Stimulated activated CD8-positive, alpha-beta memory T cell treated with anti-CD3 and anti-CD28 coated beads, Interleukin-12 subunit alpha, Interleukin-12 subunit beta, amount 100 ng/mL, for 4 hours (primary cell): ENCODE measurements around the gene TRAPPC11.
A peak's percentile ranks its signal among the peaks of the same experiment; 100 is the strongest.

ENCODE experiments used
- DNase-seq: peaks from one replicate; pipeline ENCODE4 v3.0.0-alpha.2; 2020; ENCODE audit warnings: low read depth

The TRAPPC11 gene

DNA sequence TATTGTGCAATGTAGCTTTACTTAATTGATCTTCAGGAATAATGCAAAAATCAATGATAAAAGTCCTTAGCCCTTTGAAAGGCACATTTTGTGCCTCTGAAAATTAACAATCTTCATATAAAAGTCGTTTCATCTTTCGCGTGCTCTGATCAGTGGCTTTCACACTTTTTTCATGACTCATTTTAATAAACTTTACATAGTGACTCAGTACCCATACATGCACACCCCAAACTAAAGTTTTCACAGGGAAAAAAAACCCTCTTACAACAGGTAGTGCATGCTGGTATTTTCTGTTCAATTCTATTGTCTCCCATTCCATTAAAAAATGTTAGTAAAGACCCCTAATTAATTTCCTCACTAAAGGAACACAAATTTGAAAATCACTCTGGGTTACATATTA lies 21.6 kb upstream of the TRAPPC11 start:
- DNase-seq: no peak

DNA sequence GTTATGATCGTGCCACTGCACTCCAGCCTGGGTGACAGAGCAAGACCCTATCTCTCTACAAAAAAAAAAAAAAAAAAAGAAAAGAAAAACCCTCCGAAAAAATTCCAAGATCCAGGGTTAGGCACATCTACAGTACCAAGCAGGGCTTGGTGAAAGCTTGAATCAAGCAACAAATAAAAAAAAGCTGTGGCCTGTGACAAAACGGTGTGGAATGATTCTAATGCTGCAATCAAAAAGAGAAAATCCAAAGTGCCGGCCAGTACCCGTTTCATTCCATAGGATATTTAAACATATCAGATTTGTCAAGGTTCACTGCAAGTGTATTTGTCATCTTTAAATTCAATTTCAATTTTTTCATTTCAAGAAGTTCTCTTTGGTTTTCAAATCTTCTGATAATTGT lies 20.7 kb upstream of the TRAPPC11 start:
- no peak for DNase-seq

DNA sequence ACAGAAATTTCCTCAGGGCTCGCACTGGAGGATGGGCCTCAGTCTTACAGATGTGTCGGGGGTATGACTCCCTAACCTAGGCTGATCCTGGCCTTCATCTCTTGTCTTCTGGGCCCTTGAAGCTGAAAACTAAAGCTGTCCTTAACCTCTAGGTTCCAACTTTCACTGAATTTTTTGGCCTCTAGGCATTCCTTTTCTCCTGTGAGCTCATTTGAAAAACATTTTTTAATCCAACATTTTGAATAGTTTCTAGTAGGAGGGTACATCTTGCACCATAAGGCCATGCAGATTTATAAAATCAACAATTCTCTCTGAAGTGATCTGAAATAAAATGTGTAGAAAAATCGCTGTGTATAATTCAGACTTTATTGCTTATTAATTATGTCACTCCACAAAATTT lies 19.8 kb upstream of the TRAPPC11 start:
- DNase-seq: no peak

DNA sequence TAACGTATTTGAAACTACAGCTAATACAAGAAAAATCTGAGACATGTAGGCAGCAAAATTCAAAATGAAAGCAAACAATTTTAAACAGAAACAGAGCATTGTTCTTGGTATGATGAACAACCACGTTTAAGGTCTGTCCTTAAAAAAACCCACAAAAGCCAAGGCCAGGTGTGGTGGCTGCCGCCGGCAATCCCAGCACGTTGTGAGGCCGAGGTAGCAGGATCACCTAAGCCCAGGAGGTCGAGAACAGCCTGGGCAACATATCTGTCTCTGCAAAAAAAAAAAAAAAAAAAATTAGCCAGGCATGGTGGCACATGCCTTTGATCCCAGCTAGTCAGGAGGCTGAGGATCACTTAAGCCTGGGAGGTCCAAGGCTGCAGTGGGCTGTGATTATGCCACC lies 13.8 kb upstream of the TRAPPC11 start:
- DNase-seq: no peak

DNA sequence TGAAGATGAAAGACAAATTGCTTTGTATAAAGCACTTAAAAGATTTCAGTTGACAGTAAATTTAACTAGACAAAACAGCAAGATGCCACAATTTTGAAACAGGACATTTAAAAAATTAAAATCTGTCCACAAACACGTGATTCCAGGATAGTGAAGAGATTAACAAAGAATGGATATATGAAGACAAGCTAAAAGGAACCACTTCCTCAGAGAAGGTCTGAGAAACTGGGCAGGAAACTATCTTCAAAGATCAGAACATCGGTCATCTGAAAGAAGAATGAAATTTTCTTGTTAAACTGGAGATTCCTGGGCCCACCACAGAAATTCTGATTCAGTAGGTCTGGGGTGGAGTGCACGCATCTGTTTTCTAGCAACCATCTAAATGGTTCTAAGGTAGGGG lies 1.5 kb upstream of the TRAPPC11 start:
- DNase-seq: no peak

DNA sequence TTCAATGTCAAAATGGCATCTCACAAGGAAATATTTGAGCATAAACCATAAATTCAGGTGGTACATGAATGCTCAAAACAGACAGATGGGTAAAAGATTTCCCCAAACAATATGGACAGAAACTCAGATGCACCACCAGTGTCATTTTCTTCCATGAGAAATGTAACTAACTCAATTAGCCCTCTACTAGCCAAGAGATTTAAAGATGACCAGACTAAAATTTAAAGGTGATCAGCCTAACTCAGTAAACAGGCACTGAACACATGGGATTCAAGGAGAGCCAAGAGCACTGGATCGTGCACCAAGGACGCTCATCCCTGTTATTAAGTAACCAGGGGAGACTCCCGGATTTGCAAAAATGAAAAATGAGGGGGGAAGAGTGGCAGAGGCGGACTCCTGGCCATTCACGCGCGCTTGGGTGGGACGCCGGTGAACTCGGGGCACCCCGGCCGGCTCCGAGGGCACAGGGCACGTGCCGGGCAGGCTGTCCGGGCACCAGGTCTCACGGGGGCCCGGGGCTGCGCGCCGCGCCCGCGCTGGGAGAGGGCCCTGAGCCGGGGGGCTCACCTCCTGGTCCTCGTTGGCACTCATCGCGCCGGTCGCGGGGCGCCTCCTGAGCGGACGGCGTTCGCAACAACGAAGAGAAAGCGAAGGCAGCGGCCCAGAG lies 598 bp upstream of the TRAPPC11 start:
- DNase-seq: peak; percentile 12

DNA sequence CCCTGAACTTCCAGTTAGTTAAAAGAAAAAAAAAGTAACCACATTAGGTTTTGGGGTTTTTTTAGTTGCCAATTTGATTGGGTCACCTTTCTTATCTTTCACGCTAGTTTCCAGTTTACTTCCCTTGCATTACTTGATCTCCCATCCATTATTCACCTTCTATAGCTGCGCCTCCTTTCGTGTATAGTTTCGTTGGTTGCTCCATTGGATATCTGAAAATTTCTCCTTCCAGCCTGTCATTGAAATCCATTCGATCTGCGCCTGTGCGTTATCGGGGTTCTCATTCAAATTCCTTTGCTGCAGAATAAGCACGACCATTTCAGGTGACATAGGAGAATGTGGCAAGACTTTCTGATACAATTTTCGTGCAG lies 764 bp downstream of the TRAPPC11 start:
- no peak for DNase-seq

DNA sequence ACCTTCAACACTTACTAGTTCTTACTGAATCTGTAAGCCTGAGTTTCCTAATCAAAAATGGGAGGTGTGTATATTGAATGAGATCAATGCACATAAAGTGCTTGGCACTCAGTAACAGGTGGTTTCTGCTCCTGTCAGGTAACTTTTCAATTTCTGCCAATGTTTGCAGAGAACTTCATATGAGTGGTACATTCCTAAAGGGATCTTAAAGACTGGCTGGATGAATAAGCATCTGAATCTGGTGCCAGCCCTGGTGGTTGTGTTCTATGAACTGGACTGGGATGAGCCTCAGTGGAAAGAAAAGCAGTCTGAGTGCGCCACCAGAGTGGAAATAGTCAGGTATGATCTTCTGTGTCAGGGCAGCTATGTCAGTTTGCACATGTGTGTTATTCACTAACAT lies 7.0 kb downstream of the TRAPPC11 start:
- DNase-seq: no peak

DNA sequence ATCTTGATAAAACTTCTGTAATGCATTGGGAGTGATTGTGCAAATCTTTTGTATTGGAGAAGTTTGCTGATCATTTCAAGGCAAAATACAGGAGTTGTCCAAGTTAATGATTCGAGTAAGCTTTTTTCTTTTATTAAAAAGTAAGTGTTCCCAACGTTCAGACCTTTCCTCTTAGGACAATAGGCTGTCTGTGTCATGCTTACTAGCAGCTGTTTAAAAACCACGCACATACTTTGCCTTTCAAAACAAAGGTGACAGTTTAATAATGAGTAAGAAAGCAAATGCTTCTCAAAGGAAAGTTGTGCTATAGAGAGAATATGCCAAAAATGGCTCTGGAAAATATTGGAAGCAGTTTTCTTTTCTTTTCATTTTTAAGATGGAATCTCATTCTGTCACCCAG lies 11.2 kb downstream of the TRAPPC11 start:
- no peak for DNase-seq

DNA sequence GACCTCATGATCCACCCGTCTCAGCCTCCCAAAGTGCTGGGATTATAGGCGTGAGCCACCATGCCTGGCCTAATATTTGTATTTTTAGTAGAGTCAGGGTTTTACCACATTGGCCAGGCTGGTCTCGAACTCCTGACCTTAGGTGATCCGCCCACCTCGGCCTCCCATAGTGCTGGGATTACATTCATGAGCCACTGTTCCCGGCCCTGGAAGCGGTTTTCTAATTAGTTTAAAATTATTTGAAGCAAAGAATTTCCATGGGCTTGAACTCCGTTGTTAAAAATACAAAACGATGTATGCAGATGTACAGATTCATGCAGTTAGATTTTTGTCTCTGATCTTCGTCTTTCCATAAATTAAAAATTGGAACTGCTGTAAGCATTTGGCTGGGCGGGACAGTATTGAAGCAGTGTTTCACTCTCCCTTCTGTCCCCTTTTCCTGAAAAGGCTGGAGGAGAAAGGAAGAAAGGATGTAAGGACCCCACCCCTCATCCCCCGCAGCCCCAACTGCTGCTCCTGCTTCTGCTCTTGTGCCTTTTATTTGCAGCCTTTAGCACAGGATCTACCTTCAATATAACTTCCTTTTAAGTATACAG lies 12.0 kb downstream of the TRAPPC11 start:
- no peak for DNase-seq

DNA sequence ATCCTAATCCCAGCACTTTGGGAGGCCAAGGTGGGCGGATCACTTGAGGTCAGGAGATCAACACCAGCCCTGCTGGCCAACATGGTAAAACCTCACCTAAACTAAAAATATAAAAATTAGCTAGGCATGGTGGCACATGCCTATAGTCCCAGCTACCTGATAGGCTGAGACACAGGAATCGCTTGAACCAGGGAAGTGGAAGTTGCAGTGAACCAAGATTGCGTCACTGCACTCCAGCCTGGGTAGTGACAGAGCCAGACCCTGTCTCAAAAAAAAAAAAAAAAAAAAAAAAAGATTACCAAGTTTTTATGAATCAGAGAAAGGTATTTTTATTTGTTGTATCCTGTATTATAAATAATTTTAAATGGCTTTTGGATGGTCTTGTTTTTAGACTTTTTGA lies 15.1 kb downstream of the TRAPPC11 start:
- no peak for DNase-seq

DNA sequence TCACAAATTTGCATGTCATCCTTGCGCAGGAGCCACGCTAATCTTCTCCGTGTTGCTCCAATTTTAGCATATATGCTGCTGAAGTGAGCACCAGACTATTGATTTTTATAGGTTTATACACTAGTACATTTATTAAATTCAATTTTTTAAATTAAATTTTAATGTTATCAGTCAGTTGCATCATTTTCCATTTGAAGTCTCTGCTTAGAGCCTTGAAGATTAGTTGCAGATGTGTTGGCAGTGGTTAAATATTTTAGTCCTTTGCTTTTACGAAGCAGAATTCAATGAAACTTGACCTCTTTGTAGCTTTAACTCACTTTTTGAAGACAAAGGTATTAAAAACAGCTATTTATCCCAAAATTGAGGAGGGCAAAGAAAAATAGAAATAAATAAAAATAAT lies 16.5 kb downstream of the TRAPPC11 start:
- no peak for DNase-seq

DNA sequence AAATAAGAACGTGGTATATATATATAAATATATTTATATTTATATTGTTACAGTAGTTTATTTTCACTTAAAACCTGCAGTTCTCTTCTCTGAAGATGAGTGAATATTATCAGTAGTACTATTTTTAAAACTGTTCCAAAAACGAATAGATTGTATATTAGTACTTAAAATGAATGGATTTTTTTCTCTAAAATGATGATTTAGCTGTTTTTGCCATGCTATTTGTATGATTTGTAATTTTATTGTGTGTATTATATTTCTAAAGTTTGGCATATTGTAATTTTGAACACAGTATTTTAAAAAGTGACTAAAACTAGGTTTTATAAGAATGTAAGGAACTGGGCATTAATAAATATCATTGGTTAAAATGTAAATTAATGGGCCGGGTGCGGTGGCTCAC lies 22.0 kb downstream of the TRAPPC11 start:
- no peak for DNase-seq

DNA sequence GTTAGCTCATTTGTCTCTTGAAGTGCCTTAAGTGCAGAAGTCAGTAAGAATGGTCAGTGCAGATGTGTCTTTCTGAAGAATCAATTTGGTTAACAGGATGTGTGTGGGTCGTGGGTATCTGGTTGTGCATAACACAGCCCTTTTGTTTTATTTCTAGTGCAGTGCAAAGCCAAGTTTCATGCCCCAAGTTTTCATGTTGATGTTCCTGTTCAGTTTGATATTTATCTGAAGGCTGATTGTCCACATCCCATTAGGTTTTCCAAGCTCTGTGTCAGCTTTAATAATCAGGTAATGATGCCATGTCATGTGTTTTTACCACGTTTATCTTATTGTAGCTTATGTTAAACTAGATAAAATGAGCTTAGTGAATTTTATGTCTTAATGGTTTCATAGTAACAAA lies 27.4 kb downstream of the TRAPPC11 start:
- DNase-seq: no peak

DNA sequence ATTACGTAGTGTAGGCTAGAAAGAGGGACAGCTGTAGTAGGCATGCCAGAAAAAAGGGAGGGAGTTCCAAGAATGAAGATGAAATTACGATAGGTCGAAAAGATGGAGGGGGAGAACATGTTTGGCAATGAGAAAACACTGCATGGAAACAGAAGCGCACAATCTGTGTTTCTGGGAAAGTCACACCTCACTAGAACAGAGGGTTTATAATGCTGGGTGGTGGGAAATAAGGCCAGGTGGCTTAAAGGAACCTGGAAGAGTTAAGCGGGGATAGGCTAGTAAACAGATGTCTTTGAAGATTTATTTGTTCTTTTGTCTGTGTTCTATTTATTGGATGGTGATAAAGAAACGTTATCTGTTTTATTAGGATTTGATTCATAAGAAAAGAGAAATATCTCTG lies 29.1 kb downstream of the TRAPPC11 start:
- no peak for DNase-seq

DNA sequence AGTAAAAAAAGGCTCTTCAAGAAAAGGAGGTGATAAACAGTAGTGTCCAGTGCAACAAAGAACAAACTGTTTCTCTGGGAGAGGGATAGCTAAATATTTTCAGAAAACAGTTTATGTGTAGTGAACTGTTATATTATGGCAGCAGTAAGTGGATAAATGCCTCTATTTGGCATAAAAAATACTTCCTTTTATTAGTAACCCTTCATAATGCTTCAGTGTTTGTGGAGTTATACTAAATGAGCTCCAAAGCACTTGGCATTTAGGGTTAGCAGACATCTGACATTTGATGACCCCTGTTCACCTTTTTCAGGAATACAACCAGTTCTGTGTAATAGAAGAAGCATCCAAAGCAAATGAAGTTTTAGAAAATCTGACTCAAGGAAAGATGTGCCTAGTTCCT lies 31.9 kb downstream of the TRAPPC11 start:
- DNase-seq: no peak

DNA sequence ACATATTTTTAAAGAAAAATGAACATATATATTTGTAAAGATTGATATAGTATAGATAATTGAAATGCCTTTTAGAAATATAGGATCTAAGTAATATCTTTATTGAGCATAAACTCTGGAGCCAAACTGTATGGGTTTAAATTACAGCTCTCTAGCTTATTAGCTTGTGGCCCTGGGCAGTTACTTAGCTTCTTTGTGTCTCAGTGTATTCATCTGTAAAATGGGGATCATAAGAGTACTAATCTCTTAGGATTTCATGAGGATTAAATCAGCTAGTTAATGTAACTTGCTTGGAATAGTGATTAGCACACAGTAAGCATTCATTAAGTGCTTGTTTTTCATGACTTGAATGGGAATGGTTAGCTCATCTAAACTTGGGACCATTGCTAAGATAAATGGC lies 32.8 kb downstream of the TRAPPC11 start:
- DNase-seq: no peak

DNA sequence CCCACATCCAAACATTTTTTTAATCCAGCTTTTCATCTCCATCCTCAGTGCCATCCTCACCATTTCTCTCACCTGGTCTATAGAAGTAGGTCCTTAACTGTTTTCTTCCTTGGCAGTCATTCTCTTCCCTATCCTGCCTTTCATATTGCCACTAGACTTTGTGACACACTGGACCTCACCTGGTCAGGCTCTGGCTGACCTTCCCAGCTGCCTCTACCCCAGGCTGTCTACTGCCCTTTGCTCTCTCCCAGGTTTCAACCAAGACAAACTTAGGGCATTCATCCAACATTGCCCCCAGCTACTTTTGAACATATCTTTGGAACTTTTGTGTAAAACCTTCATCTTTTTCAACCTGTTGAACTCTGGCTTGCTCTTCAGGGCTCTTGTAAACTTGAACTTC lies 39.8 kb downstream of the TRAPPC11 start:
- DNase-seq: no peak

DNA sequence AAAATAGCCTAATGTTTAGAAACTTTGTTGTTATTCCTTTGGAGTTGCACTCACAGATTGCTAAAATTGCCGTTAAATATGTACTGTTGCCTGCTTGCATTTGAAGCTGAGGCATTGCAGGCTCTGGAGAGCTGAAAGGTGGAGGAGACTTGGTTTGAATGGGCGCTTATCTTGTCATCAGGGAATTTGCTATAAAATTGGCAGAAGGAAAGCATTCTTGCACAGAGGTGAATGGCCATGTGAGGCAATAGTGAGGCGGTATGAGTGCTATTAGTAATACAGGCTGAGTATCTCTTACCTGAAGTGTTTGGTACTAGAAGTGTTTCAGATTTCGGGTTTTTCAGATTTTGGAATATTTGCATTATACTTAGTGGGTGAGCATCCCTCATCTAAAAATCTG lies 41.3 kb downstream of the TRAPPC11 start:
- DNase-seq: no peak

DNA sequence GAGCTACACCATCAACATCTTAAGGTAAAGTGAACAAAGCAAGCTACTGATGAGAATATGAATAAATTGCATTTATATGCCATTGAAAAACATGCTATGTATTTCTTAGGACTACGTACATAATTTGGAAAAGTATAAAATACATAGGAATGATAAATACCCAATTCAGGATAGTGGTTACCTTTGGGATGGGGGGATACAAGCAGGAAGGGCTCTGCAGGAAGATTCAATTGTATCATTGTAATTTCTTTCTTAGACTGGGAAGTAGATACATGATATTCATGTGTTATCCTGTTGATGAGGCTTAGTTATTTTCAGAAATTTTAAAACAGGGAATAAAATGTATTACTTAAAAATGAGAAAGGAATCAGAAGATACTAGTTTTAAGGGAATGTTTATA lies 43.4 kb downstream of the TRAPPC11 start:
- DNase-seq: no peak

DNA sequence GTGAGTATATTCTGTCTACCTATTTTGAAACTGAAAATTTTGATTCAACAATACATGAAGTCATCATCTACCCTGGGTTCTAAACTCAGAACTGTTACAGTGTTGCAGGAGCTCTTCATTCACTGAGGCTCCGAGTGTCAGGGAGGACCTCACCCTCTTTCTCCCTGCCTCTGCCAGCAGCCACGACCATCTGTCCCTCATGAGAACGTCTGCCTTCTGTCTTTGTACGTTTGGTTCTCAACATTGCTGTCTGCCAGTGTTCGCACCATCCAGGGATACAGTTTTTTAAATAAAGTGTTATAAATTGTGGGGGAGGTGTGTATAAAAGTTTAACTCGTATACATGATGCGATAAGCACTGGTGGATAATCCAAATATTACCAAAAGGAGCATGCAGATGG lies 55.5 kb downstream of the TRAPPC11 start:
- no peak for DNase-seq

DNA sequence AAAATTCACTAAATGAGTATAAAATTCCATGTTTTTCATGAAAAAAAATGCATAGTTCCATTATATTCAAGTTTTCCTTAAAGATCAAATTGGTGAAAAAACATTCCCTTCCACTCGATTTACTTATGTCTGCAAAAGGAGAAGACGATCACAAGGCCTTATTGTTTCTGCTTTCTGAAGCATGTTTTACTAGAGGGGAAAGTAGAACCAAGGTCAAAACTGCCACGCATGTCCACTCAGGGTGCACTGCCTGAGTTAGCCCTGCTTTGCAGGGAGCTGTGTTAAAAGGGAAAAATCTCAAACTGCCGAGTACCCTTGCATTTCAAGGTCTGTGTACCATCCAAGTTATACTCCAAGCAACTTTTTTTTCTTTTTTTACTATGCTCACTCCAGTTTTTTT lies 57.2 kb downstream of the TRAPPC11 start:
- DNase-seq: no peak

DNA sequence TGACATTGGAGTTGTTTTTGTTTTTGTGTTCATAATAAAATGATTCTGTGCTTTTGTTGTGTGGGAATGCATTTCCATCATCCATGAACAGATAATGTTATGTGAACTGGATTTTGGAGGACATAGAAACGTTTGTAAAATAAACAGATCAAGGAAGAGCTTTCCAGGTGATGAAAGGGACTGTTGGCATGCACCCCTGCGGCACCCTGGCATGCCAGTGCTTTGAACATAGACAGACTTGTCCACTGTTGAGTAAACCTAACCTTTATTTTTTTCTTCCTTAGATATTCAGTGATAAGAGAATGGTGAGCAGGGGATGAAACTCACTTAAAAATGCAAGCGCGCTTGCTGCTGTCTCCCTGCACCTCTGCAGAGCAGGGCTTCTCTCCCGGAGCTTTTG lies 59.8 kb downstream of the TRAPPC11 start:
- no peak for DNase-seq
